HG02571 (cell line): ENCODE results near the gene WFDC1.

ENCODE experiments used
- ATAC-seq: cut with Tn5 transposase; IDR thresholded peaks from one replicate; pipeline ENCODE4 v1.9.1; 2021; ENCODE audit warnings: mild to moderate bottlenecking, moderate library complexity; ENCODE audit not compliant: unreplicated experiment

Gene WFDC1

GRCh38 chr16:84370723-84371552, 76.3 kb downstream of the WFDC1 start:
- ATAC-seq: no peak

- no peak for ATAC-seq
Measured at GRCh38 chr16:84371553-84371865, 76.8 kb downstream of the WFDC1 start.

GRCh38 chr16:84373907-84374489, 79.3 kb downstream of the WFDC1 start:
- ATAC-seq: no peak

GRCh38 chr16:84378099-84378498, 83.4 kb downstream of the WFDC1 start:
- ATAC-seq: no peak

GRCh38 chr16:84378567-84378966, 83.9 kb downstream of the WFDC1 start:
- ATAC-seq: no peak

GRCh38 chr16:84379008-84379708, 84.5 kb downstream of the WFDC1 start:
- ATAC-seq: no peak
